Measurements from ENCODE around the gene CTSS. TPM values are rescaled to one million over a fixed set of nuclear protein-coding genes. Genes with fewer than 3 reads are reported as not detected.

The CTSS gene
- polyA plus RNA-seq (0.30 and 3.2 TPM in 2 replicates), polyA minus RNA-seq (1.0 and 3.7 TPM in 2 replicates)

DNA sequence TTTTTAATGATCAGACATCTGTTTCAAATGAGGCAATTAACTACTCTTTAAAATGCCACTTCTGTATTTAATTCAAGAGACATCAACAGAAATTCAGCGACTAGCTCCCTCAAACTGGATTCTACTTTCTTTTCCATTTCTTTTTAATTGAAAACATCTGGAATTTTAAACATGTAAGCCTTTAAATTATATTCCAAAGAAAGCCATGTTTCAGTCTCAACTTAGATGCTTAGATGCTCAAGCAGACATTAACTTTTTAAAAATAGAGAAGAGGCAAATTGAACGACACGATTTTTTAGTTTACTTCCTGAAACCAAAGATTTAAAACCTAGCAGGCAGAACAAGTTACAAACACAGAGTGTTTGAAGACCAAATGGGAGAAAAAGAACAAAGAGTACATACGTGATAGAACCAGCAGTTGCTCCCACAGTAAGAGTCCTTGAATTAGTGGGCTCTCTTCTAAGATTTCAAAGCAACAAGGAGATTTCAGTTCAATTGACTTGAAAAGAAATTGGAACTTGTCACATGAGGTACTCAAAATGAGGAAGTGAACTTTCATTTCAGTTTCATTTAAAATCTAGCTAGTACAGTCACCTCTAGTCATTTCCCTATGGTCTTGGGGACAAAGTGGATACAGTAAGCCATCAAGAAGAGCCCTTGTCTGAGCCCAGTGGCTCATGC, at the start of gene CTSS:
Gene CTSS, minus strand, starts transcription at position 483 of the 681 bp plus-strand sequence. CDS start 1,015 bp downstream, outside the sequence.
- H4K20me1 ChIP-seq (ENCODE audit: insufficient read depth), result no peaks in the 10 kb centered on the region
- H3K9ac ChIP-seq (ENCODE audit: low read length), result no peak within 1 kb of the TSS
- H3K9me3 ChIP-seq (ENCODE audit: low read length), result no peaks in the 10 kb centered on the region
- no peaks in the 10 kb centered on the region for H3F3A ChIP-seq (ENCODE audit: insufficient read depth, low read length, poor library complexity, severe bottlenecking)
- no peaks in the 10 kb centered on the region for H3K27me3 ChIP-seq (ENCODE audit: insufficient read depth, low read depth, low read length)
- H3K9me2 ChIP-seq (ENCODE audit: insufficient read depth, low read length), result no peaks in the 10 kb centered on the region
- H3K27ac ChIP-seq (ENCODE audit: low read length), result no peak within 1 kb of the TSS
- no peak within 1 kb of the TSS for H2AFZ ChIP-seq (ENCODE audit: low read depth, low read length)
- H3K36me3 ChIP-seq (ENCODE audit: insufficient read depth, low read length), result no peaks in the 10 kb centered on the region
- H3K79me2 ChIP-seq (replicated peaks; ENCODE audit: insufficient read depth, low read length), result no peaks in the 10 kb centered on the region
- no peak within 1 kb of the TSS for H3K4me2 ChIP-seq (ENCODE audit: low read length)
- no peak within 1 kb of the TSS for H3K4me3 ChIP-seq (ENCODE audit: low read length)
- TF ChIP-seq SMC3 (conservative IDR thresholded peaks at IDR 0.05; ENCODE audit: poor library complexity) (no peak), MXI1 (conservative IDR thresholded peaks at IDR 0.05; ENCODE audit: poor library complexity, severe bottlenecking) (no peak), TAF1 (IDR thresholded peaks at IDR 0.05; ENCODE audit: low read depth) (no peak), POLR2AphosphoS5 (IDR thresholded peaks at IDR 0.05) (no peak), EP300 (conservative IDR thresholded peaks at IDR 0.05; ENCODE audit: poor library complexity, severe bottlenecking) (no peak), RAD21 (conservative IDR thresholded peaks at IDR 0.05) (no peak), EZH2 (IDR thresholded peaks at IDR 0.05; ENCODE audit: borderline replicate concordance, insufficient read depth, low read length, poor library complexity, severe bottlenecking) (no peak)
- TF ChIP-seq, protein P1, sequence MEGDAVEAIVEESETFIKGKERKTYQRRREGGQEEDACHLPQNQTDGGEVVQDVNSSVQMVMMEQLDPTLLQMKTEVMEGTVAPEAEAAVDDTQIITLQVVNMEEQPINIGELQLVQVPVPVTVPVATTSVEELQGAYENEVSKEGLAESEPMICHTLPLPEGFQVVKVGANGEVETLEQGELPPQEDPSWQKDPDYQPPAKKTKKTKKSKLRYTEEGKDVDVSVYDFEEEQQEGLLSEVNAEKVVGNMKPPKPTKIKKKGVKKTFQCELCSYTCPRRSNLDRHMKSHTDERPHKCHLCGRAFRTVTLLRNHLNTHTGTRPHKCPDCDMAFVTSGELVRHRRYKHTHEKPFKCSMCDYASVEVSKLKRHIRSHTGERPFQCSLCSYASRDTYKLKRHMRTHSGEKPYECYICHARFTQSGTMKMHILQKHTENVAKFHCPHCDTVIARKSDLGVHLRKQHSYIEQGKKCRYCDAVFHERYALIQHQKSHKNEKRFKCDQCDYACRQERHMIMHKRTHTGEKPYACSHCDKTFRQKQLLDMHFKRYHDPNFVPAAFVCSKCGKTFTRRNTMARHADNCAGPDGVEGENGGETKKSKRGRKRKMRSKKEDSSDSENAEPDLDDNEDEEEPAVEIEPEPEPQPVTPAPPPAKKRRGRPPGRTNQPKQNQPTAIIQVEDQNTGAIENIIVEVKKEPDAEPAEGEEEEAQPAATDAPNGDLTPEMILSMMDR (IDR thresholded peaks at IDR 0.05; ENCODE audit: poor library complexity, severe bottlenecking), result no peak
- TF ChIP-seq, protein P2, sequence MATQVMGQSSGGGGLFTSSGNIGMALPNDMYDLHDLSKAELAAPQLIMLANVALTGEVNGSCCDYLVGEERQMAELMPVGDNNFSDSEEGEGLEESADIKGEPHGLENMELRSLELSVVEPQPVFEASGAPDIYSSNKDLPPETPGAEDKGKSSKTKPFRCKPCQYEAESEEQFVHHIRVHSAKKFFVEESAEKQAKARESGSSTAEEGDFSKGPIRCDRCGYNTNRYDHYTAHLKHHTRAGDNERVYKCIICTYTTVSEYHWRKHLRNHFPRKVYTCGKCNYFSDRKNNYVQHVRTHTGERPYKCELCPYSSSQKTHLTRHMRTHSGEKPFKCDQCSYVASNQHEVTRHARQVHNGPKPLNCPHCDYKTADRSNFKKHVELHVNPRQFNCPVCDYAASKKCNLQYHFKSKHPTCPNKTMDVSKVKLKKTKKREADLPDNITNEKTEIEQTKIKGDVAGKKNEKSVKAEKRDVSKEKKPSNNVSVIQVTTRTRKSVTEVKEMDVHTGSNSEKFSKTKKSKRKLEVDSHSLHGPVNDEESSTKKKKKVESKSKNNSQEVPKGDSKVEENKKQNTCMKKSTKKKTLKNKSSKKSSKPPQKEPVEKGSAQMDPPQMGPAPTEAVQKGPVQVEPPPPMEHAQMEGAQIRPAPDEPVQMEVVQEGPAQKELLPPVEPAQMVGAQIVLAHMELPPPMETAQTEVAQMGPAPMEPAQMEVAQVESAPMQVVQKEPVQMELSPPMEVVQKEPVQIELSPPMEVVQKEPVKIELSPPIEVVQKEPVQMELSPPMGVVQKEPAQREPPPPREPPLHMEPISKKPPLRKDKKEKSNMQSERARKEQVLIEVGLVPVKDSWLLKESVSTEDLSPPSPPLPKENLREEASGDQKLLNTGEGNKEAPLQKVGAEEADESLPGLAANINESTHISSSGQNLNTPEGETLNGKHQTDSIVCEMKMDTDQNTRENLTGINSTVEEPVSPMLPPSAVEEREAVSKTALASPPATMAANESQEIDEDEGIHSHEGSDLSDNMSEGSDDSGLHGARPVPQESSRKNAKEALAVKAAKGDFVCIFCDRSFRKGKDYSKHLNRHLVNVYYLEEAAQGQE (IDR thresholded peaks at IDR 0.05; ENCODE audit: borderline replicate concordance), result no peak

DNA sequence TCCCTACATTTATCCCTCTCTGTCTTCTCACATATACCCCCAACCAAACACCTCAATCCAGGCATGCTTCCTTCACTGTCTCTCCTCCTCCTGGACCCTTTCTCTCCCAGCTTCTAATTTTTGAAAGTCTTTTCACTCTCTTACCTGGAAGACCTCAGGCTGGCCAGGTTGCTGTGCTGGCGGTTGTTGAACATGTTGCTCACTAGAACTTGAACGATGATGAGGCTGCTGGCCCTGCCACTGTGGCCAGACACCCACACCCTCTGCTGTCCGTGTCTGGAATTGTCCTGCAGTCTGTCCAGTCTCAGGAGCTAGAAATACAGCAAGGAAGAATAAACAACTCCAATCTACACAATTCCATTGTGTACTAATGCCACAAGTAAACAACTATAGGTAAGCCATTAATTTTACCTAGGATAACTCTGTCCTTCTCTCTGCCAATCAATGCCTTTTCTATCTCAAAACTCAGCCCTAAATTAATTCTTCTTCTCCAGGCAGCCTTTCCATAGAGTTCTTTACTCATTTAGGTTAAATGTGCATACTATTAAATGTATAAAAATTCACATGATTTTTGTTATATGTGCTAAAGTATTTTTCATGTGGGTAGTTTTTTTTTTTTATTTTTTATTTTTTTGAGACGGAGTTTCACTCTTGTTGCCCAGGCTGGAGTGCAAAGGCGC, 47.6 kb upstream of the CTSS start:
- no peaks in the 10 kb centered on the region for H3K9me2 ChIP-seq (ENCODE audit: insufficient read depth, low read length)
- no peaks in the 10 kb centered on the region for H3F3A ChIP-seq (ENCODE audit: insufficient read depth, low read length, poor library complexity, severe bottlenecking)
- H3K9ac ChIP-seq (ENCODE audit: low read length), result no peak overlapping the region
- no peaks in the 10 kb centered on the region for H4K20me1 ChIP-seq (ENCODE audit: insufficient read depth)
- no peak overlapping the region for H2AFZ ChIP-seq (ENCODE audit: low read depth, low read length)
- TF ChIP-seq MXI1 (conservative IDR thresholded peaks at IDR 0.05; ENCODE audit: poor library complexity, severe bottlenecking) (no peak), POLR2AphosphoS5 (IDR thresholded peaks at IDR 0.05) (no peak), SMC3 (conservative IDR thresholded peaks at IDR 0.05; ENCODE audit: poor library complexity) (peak; percentile 37), RAD21 (conservative IDR thresholded peaks at IDR 0.05) (peak; percentile 33), EP300 (conservative IDR thresholded peaks at IDR 0.05; ENCODE audit: poor library complexity, severe bottlenecking) (no peak), TAF1 (IDR thresholded peaks at IDR 0.05; ENCODE audit: low read depth) (no peak), EZH2 (IDR thresholded peaks at IDR 0.05; ENCODE audit: borderline replicate concordance, insufficient read depth, low read length, poor library complexity, severe bottlenecking) (no peak)
- TF ChIP-seq, protein P2 (IDR thresholded peaks at IDR 0.05; ENCODE audit: borderline replicate concordance), result no peak
- TF ChIP-seq, protein P1 (IDR thresholded peaks at IDR 0.05; ENCODE audit: poor library complexity, severe bottlenecking), result peak; percentile 36
- H3K79me2 ChIP-seq (replicated peaks; ENCODE audit: insufficient read depth, low read length), result no peaks in the 10 kb centered on the region
- H3K27me3 ChIP-seq (ENCODE audit: insufficient read depth, low read depth, low read length), result no peaks in the 10 kb centered on the region
- no peak overlapping the region for H3K4me2 ChIP-seq (ENCODE audit: low read length)
- H3K27ac ChIP-seq (ENCODE audit: low read length), result no peak overlapping the region
- H3K9me3 ChIP-seq (ENCODE audit: low read length), result no peaks in the 10 kb centered on the region
- H3K4me3 ChIP-seq (ENCODE audit: low read length), result no peak overlapping the region
- peaks cover 3% of the 10 kb centered on the region for H3K36me3 ChIP-seq (ENCODE audit: insufficient read depth, low read length)

All from neural cell (in vitro differentiated cells).